ENCODE results near the gene MPZL1. TPM values are rescaled to one million over a fixed set of nuclear protein-coding genes. Genes with fewer than 3 reads are reported as not detected.
A peak's percentile ranks its signal among the peaks of the same experiment; 100 is the strongest.
"Not testable (repeated sequence)": the region's sequence is repeated elsewhere in the genome, so short reads cannot be mapped to it uniquely, and the experiment has no call there.

The MPZL1 gene
- total and polyA plus RNA-seq, 2 of the 13 experiments (the other 11 are each of a cell fraction or from before 2014, with no cell fraction given), result 38.0 to 68.7 TPM

- TF ChIP-seq POLR2A (IDR thresholded peaks at IDR 0.05; ENCODE audit: insufficient read depth in 1 of 2, low read depth in 2 of 2, low read length in 2 of 2) (no peak), PHB2 (IDR thresholded peaks at IDR 0.05; ENCODE audit: partially characterized antibody) (no peak), ZNF567 (CRISPR knock-in tag; IDR thresholded peaks at IDR 0.05; ENCODE audit: borderline replicate concordance) (no peak), NR3C1 (CRISPR knock-in tag; IDR thresholded peaks at IDR 0.05) (no peak), RFX3 (CRISPR knock-in tag; IDR thresholded peaks at IDR 0.05) (no peak), YY1 (IDR thresholded peaks at IDR 0.05; ENCODE audit: insufficient read depth, insufficient replicate concordance, low read depth, low read length) (no peak), ZNF510 (CRISPR knock-in tag; IDR thresholded peaks at IDR 0.05; ENCODE audit: low read depth) (no peak), EED (CRISPR knock-in tag; IDR thresholded peaks at IDR 0.05) (no peak), AKNA (CRISPR knock-in tag; IDR thresholded peaks at IDR 0.05; ENCODE audit: borderline replicate concordance) (no peak), POLR2AphosphoS2 (IDR thresholded peaks at IDR 0.05; ENCODE audit: low read depth, low read length) (no peak), KLF6 (CRISPR knock-in tag; IDR thresholded peaks at IDR 0.05) (no peak), FOXA3 (CRISPR knock-in tag; IDR thresholded peaks at IDR 0.05) (no peak), U2AF2 (IDR thresholded peaks at IDR 0.05; ENCODE audit: low read depth, low read length) (no peak)
- Histone ChIP-seq H3K4me1 (ENCODE audit: insufficient read depth, low read length) (peaks cover 54% of the 10 kb centered on the region), H3K9ac (ENCODE audit: insufficient read depth, low read depth, low read length) (no peak overlapping the region), H3K36me3 (replicated peaks in 1 of 2; ENCODE audit: control insufficient read depth in 1 of 2, insufficient read depth in 2 of 2, low read length in 2 of 2) (no peaks in the 10 kb centered on the region), H3K4me2 (ENCODE audit: low read depth, low read length) (peak overlapping the region; percentile 9), H3K4me3 (replicated peaks in 1 of 3; ENCODE audit: insufficient read depth in 1 of 3, low read depth in 2 of 3, low read length in 3 of 3) (no peak overlapping the region), H3K9me3 (ENCODE audit: low read length) (no peaks in the 10 kb centered on the region), H3K27ac (ENCODE audit: extremely low read length, insufficient read depth, low read length) (no peak overlapping the region), H3K27me3 (ENCODE audit: control insufficient read depth in 1 of 2, insufficient read depth in 2 of 2, low read length in 2 of 2) (peaks cover 0 to 4% of the 10 kb centered on the region in 2 experiments; a peak in 2 of 5 replicates), H3K79me2 (ENCODE audit: insufficient read depth, low read length) (peaks cover 20% of the 10 kb centered on the region), H2AFZ (ENCODE audit: low read length) (no peak overlapping the region), H4K20me1 (ENCODE audit: insufficient read depth, low read length) (peaks cover 3% of the 10 kb centered on the region; the same call in 1 of the 2 replicates)
- ChIA-PET POLR2A (no interaction called here), CTCF (ENCODE audit: low intra/inter-chr PET ratio, low total read pairs) (no interaction called here)
- in situ Hi-C loops (cut with HindIII; ENCODE audit: extremely low pct_ligation_motif_present, low pct_unique_long_range_greater_than_20kb), result loop anchor here (10.0 kb wide), 1 partner anchor 216 kb away; the partner anchor contains the start of genes DCAF6 and MPC2
- FAIRE-seq, result no peak
- no TSS peak for BruUV-seq (replicated peaks)
- 31% methylated on average over 7 of the region's 7 CpGs for WGBS (ENCODE audit: low lambda C conversion rate)
- intact Hi-C loops (cut with micrococcal nuclease; ENCODE audit: unreplicated experiment), result no loop called here
- no peak for ATAC-seq
- DNase-seq (ENCODE audit: low spot score), result no peak
Observed at GRCh38 chr1:167718914-167719691, 2.7 kb upstream of the MPZL1 start.

- Histone ChIP-seq H3K4me2 (ENCODE audit: low read depth, low read length) (0 out of 2 replicates have a peak overlapping the region, but pooled peaks have one; percentile 9), H3K4me1 (ENCODE audit: insufficient read depth, low read length) (peaks cover 61% of the 10 kb centered on the region), H3K79me2 (ENCODE audit: insufficient read depth, low read length) (peaks cover 28% of the 10 kb centered on the region)
- H2AFZ ChIP-seq (ENCODE audit: low read length); H3K4me3 ChIP-seq (replicated peaks in 1 of 3; ENCODE audit: insufficient read depth in 1 of 3, low read depth in 2 of 3, low read length in 3 of 3); FAIRE-seq; H3K36me3 ChIP-seq (replicated peaks in 1 of 2; ENCODE audit: control insufficient read depth in 1 of 2, insufficient read depth in 2 of 2, low read length in 2 of 2); H3K9me3 ChIP-seq (ENCODE audit: low read length); H4K20me1 ChIP-seq (ENCODE audit: insufficient read depth, low read length); DNase-seq (ENCODE audit: low spot score); POLR2A ChIA-PET; BruUV-seq (replicated peaks); H3K27ac ChIP-seq (ENCODE audit: extremely low read length, insufficient read depth, low read length); H3K27me3 ChIP-seq (ENCODE audit: control insufficient read depth in 1 of 2, insufficient read depth in 2 of 2, low read length in 2 of 2); H3K9ac ChIP-seq (ENCODE audit: insufficient read depth, low read depth, low read length); ATAC-seq: not testable (repeated sequence)
- intact Hi-C loops (cut with micrococcal nuclease; ENCODE audit: unreplicated experiment) (loop anchor here (5.0 kb wide), 2 partner anchors 37 to 217 kb away; partner anchors contain the start of genes DCAF6 and MPC2), in situ Hi-C loops (cut with HindIII; ENCODE audit: extremely low pct_ligation_motif_present, low pct_unique_long_range_greater_than_20kb) (loop anchor here (5.0 to 10.0 kb wide), 2 partner anchors 87 to 215 kb away; partner anchors contain the start of genes DCAF6 and MPC2)
- CTCF ChIA-PET (ENCODE audit: low intra/inter-chr PET ratio, low total read pairs), result interaction anchor here (2.6 kb wide), 1 partner anchor 84 kb away, joined by 15 read pairs; no protein-coding TSS in a partner anchor
- 86% methylated on average over 25 of the region's 25 CpGs for WGBS (ENCODE audit: low lambda C conversion rate)
Observed at GRCh38 chr1:167719715-167720421, 1.9 kb upstream of the MPZL1 start.
